ENCODE results near the gene CD200R1.
"Not testable (repeated sequence)": the region's sequence is repeated elsewhere in the genome, so short reads cannot be mapped to it uniquely, and the experiment has no call there.

CD200R1 gene

GRCh38 chr3:112974178-112974517 is 755 bp downstream of the CD200R1 start:
- no peak for DNase-seq (ENCODE audit: low spot score)

DNA sequence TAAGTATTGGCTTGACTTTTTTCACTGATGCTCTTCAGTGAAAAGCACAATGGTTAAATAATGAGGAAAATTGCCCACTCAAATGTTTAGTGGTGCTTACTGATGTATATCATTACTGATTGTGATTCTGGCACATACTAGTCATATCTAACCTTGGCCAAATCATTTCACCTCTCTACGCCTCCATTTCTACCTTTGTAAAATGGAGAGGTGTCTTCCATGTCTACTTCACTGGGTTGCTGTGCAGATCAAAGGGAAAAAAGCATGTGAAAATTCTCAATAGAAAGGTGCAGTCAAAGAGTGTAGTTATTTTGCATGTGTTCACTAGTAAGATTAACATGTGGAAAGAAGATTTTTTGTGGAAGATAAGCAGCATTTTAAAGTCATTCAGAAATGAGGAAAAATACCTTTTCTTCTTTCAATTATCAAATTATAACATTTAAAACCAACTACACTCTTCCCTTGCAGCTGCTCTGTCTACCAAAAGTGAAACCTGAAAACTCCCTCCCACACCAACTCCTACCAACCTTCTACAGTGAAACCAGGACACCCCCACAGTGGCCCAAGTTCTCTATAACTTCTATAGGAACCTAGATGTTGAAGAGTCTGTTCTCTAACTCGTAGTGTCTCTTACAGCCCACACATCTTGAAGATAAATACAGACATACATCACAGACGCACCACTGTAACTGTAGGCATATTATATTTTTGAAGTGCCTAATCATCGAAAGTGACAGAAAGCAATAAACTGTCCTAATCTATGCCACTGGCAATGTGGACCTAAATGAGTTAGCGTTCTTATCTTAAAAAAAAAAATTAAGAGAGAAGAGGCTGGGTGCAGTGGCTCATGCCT is 1.4 kb downstream of the CD200R1 start:
- peak; percentile 15 for DNase-seq (ENCODE audit: low spot score)

DNA sequence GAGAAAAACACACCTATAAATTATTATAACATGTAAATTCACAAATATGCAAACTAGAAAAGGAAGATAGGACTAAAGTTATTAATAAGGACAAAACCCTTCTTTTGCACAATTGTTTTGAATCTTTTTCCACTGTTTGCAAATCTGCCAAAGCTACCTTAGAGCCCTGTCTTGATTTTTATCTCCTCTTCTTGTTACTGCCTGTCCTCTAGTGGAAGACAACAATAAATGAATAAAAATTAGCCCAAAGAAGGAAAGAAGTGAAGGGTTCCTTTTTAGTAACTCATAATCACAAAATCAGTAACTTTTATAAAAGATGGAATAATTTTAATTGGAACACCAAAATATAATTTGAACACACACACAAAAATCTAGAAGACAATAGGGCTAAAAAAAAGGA is 2.7 kb downstream of the CD200R1 start:
- DNase-seq (ENCODE audit: low spot score) = no peak

DNA sequence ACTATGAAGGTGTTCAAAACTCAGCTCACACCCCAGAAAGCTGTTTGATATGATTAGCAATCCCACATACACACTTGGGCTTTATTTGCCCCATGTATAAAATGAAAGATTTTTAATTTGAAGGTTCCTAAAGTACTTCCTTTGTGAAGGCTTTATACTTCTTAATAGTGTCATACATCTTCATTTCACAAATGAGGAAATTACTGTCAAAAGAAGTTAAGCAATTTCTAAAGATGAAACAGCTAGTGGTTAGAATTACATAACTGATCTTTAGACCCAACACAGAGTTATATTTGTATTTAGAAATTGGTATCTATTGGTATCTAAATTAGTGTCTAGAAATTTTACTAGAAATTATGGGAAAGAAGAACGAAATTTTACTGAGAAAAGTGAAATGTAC is 7.1 kb downstream of the CD200R1 start:
- no peak for DNase-seq (ENCODE audit: low spot score)

DNA sequence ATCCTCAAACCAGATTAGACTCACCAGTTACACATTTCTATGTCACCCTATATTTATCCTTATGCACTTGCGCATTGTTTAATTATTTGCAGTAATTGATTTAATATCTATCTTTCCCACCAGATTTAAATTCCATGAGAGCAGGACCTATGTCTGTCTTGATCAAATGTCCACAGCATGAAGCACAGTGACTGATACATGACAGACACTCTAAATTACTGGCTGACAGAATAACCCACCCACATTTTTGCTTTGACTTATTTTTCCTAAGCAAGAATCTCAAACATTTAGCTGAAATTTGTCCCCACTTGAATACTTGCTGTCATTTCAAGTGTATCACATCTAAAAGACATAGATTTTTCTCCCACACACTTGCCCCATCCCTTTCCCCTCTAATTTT is 7.5 kb downstream of the CD200R1 start:
- DNase-seq (ENCODE audit: low spot score) = no peak

DNA sequence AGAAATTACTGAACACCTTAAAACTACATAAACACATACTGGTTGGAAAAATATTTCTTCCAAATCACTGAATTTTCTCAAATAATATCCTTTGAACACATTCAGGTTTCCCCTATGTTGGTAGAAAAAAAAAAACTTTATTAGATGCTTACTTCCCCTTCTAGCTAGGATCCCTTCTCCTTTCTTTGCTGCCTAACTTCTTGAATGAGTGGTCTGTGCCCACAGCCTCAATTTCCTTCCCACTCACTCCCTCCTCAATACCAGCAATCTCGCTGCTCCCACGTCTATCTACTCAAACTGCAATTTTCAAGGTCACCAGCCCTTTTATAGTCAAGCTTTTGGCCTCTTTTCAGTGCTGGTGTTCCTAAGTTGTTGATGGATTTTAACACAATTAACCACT is 8.3 kb downstream of the CD200R1 start:
- DNase-seq (ENCODE audit: low spot score) = no peak

GRCh38 chr3:112965656-112966055 is 9.2 kb downstream of the CD200R1 start:
- no peak for DNase-seq (ENCODE audit: low spot score)

- DNase-seq (ENCODE audit: low spot score) = no peak
Observed at GRCh38 chr3:112963683-112964082, 11.2 kb downstream of the CD200R1 start.

- no peak for DNase-seq (ENCODE audit: low spot score)
Observed at GRCh38 chr3:112958811-112959560, 15.9 kb downstream of the CD200R1 start.

DNA sequence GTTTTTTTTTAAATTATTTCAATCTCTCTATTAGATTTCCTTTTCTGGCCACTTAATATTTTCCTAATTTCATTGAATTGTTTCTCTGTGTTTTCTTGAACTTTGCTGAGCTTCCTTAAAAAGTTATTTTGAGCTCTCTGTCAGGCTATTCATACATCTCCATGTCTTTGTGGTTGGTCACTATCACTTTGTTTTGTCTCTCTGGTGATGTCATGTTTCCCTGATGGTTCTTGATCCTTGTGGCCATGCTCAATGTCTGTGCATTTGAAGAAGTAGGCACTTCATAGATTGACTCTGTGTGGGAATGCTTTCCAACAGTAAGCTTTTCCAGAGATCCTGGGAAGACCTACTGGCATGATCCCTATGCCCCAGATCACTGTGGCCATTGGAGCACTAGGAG is 18.6 kb downstream of the CD200R1 start:
- DNase-seq (ENCODE audit: low spot score) = no peak

DNA sequence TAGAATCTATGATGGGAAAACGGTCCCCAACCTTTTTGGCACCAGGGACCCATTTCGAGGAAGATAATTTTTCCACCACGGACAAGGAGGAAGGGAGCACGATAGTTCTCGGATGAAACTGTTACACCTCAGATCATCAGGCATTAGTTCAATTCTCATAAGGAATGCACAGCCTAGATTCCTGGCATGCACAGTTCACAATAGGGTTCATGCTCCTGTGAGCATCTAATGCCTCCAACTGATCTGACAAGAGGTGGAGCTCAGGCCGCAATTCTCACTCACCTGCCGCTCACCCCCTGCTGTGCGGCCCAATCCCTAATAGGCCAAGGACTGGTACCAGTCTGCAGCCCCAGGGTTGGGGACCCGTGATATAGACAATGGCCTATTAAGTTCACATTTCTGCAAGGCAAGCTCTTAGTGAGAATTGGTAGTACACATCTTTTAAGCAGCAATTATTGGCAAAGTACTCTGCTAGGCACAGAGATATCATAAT is 26.5 kb downstream of the CD200R1 start:
- DNase-seq (ENCODE audit: low spot score) = no peak

DNA sequence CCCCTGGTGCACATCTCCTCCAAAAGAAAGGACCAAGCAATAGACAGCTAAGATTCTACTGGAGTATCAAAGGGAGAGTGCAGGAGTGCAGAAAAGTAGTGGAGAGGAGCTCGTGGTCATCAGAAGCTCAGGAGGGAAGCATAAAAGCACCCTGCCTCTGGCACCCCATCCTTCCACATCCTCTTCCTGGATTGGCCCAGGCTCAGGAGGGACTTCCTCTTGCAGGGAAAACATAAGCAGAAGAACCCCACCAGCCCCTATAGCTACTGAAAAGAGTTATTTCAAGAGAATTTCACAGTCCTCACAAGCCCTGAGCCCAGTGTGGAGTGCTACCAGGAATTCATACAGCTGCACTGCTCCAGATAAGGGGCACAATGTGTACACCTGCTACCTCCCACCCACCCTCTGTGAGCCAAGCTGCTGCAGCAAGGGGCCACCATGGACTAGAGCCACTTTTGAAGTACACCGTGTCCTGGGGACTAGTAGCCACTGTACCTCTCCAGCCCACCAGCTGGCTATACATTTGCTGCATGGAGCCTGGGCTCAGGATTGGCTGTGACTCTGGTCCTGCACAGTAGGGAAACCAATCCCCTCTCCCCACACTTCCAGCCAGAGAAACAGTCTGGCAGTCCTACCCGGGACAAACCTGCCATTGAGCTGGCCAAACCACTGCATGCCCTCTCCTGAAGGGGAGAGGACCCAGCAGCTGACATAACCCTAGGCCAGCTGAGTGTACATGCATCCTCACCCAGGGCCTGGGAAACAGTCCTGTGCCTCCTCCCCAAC is 43.0 kb downstream of the CD200R1 start:
- DNase-seq (ENCODE audit: low spot score) = no peak

- DNase-seq (ENCODE audit: low spot score) = no peak
Observed at GRCh38 chr3:112930771-112931170, 44.1 kb downstream of the CD200R1 start.

GRCh38 chr3:112925969-112926368 is 48.9 kb downstream of the CD200R1 start:
- no peak for DNase-seq (ENCODE audit: low spot score)

DNA sequence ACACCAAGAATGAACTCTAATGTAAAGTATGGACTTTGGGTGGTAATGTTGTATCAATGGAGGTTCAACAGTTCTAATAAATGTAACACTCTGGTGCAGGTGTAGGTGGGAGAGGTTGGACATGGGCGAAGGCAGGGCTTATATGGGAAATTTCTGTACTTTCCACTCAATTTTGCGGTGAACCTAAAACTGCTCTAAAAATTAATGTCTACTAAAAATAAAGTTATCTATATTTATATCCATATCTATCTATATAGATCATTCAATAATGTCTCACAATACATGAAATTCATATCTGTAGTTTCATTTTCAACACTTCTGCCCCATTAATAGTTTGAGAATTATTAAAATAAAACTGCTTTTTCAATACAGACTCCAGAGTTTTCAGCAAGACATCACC is 49.3 kb downstream of the CD200R1 start:
- no peak for DNase-seq (ENCODE audit: low spot score)

DNA sequence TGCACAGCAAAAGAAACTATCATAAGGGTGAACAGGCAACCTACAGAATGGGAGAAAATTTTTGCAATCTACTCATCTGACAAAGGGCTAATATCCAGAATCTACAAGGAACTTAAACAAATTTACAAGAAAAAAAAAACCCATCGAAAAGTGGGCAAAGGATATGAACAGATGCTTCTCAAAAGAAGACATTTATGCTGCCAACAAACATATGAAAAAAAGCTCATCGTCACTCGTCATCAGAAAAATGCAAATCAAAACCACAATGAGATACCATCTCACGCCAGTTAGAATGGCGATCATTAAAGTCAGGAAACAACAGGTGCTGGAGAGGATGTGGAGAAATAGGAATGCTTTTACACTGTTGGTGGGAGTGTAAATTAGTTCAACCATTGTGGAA is 55.4 kb downstream of the CD200R1 start:
- DNase-seq (ENCODE audit: low spot score) = not testable (repeated sequence)

- peak; percentile 9 for DNase-seq (ENCODE audit: low spot score)
Observed at GRCh38 chr3:112908252-112908651, 66.7 kb downstream of the CD200R1 start.

- no peak for DNase-seq (ENCODE audit: low spot score)
Observed at GRCh38 chr3:112904786-112905185, 70.1 kb downstream of the CD200R1 start.

DNA sequence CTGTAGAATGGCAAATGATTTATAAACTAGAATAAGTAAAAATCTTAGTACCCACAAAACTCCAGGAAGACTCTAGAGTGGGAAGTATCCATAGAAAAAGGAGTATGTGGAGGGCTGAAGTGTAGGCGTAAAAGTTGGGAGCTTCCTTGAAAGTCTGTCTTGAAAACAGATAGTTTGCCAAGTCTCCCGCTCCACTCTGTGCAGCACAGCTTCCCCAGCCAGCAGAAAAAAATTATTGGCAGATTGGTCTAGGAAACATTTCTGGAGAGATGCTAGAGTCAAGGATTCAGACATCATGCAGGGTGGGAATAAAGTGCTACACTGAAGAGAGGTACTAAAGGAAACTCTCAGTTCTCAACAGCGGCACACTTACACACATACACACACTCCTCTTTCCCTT is 74.8 kb downstream of the CD200R1 start:
- DNase-seq (ENCODE audit: low spot score) = no peak

- no peak for DNase-seq (ENCODE audit: low spot score)
Observed at GRCh38 chr3:112897791-112898190, 77.1 kb downstream of the CD200R1 start.

- DNase-seq (ENCODE audit: low spot score) = no peak
Observed at GRCh38 chr3:112894258-112894657, 80.6 kb downstream of the CD200R1 start.

- no peak for DNase-seq (ENCODE audit: low spot score)
Observed at GRCh38 chr3:112889357-112889756, 85.5 kb downstream of the CD200R1 start.

All from germinal center (tissue), 1 donor.